Measurements from ENCODE around the gene VGF. TPM values are rescaled to one million over a fixed set of nuclear protein-coding genes. Genes with fewer than 3 reads are reported as not detected.

VGF gene
- total RNA-seq = 1 to 10 TPM in 1 of 2 donors, under 1 TPM in 1; 0.90 to 3.1 TPM

- Histone ChIP-seq H3K36me3 (no peaks in the 10 kb centered on the region), H3K27me3 (peaks cover 71% of the 10 kb centered on the region), H3K4me3 (no peak within 1 kb of the TSS), H3K4me1 (peaks cover 14% of the 10 kb centered on the region), H3K9ac (ENCODE audit: low read depth in 2 of 2, low read length in 2 of 2) (no peak within 1 kb of the TSS), H3K27ac (no peak within 1 kb of the TSS), H3K9me3 (no peaks in the 10 kb centered on the region)
- peak; percentile 95 for DNase-seq
- intact Hi-C loops (cut with DNase I) = no loop called here
- TF ChIP-seq CTCF (IDR thresholded peaks at IDR 0.05) = no peak
Observed at GRCh38 chr7:101165075-101165957, at the start of gene VGF. Gene VGF (minus strand): TSS chr7:101165569. CDS start chr7:101164843, 726 bp downstream.

DNA sequence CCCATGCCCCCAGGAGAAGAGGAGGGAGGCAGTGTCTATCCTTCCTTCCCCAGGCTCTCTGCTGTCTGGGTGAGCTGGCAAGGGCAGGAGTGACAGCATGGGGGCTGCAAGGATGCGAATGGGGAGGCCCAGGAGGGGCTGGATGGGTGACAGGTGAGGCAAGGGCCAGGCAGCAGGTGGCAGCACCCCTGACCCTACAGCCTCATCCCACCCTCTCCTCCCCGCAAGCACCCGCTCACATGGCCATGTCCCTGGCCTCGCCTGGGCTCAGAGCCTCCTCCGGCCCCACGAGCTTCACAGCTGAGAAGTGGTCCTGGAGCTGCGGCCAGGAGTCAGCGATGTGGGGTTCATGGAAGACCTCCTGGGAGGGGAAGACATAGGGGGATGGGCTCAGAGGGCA is 46.6 kb upstream of the VGF start:
- intact Hi-C loops (cut with DNase I) = no loop called here
- H3K9ac ChIP-seq (ENCODE audit: low read depth in 2 of 2, low read length in 2 of 2) = no peak overlapping the region

GRCh38 chr7:101211501-101211900 is 46.1 kb upstream of the VGF start:
- Histone ChIP-seq H3K9ac (ENCODE audit: low read depth in 2 of 2, low read length in 2 of 2) (no peak overlapping the region), H3K4me3 (no peak overlapping the region), H3K9me3 (no peaks in the 10 kb centered on the region), H3K4me1 (peaks cover 5% of the 10 kb centered on the region), H3K27ac (no peak overlapping the region), H3K27me3 (no peaks in the 10 kb centered on the region), H3K36me3 (no peaks in the 10 kb centered on the region)
- intact Hi-C loops (cut with DNase I) = no loop called here
- no peak for DNase-seq
- no peak for TF ChIP-seq CTCF (IDR thresholded peaks at IDR 0.05)

More for the DNA sequence above, 46.6 kb upstream of the VGF start:
- Histone ChIP-seq H3K36me3 (no peaks in the 10 kb centered on the region), H3K27ac (no peak overlapping the region), H3K27me3 (no peaks in the 10 kb centered on the region), H3K4me1 (peaks cover 5% of the 10 kb centered on the region), H3K4me3 (no peak overlapping the region), H3K9me3 (no peaks in the 10 kb centered on the region)
- no peak for TF ChIP-seq CTCF (IDR thresholded peaks at IDR 0.05)
- no peak for DNase-seq

- H3K27me3 ChIP-seq = no peaks in the 10 kb centered on the region
- H3K27ac ChIP-seq = no peak overlapping the region
- no peak for TF ChIP-seq CTCF (IDR thresholded peaks at IDR 0.05)
- H3K9ac ChIP-seq (ENCODE audit: low read depth in 2 of 2, low read length in 2 of 2) = no peak overlapping the region
- H3K4me1 ChIP-seq = no peaks in the 10 kb centered on the region
- no peaks in the 10 kb centered on the region for H3K9me3 ChIP-seq
- intact Hi-C loops (cut with DNase I) = no loop called here
- no peak for DNase-seq
- no peak overlapping the region for H3K4me3 ChIP-seq
- no peaks in the 10 kb centered on the region for H3K36me3 ChIP-seq
Observed at GRCh38 chr7:101210143-101210542, 44.8 kb upstream of the VGF start.

- no peaks in the 10 kb centered on the region for H3K36me3 ChIP-seq
- no peak for TF ChIP-seq CTCF (IDR thresholded peaks at IDR 0.05)
- no peaks in the 10 kb centered on the region for H3K4me1 ChIP-seq
- intact Hi-C loops (cut with DNase I) = no loop called here
- H3K4me3 ChIP-seq = no peak overlapping the region
- DNase-seq = no peak
- H3K9me3 ChIP-seq = no peaks in the 10 kb centered on the region
- no peaks in the 10 kb centered on the region for H3K27me3 ChIP-seq
- H3K9ac ChIP-seq (ENCODE audit: low read depth in 2 of 2, low read length in 2 of 2) = no peak overlapping the region
- no peak overlapping the region for H3K27ac ChIP-seq
Observed at GRCh38 chr7:101208794-101209193, 43.4 kb upstream of the VGF start.
